GM12878 (cell line): ENCODE measurements around the gene P4HA2. TPM values are rescaled to one million over a fixed set of nuclear protein-coding genes. Genes with fewer than 3 reads are reported as not detected.

ENCODE experiments used
- ATAC-seq: fragments of 200-7000 bp; cut with Tn5 transposase; 3 replicates; pipeline ENCODE4 v1.9.1; 2020; ENCODE audit warnings: mild to moderate bottlenecking, moderate library complexity
- BruUV-seq: library from RNA; stranded (reverse); fragments of 400-500 nt; replicated peaks from 2 replicates; lab custom pipeline; 2021; lab: Mats Ljungman, UMichigan
- CTCF ChIA-PET: fragments of 300-600 bp; sonication (Branson Sonifier 250); formaldehyde crosslinking; extraction: SDS; loops from one replicate; lab custom pipeline; 2021; ENCODE audit warnings: inconsistent platforms; lab: Yijun Ruan, JAX
- POLR2A ChIA-PET: fragments of 350-600 bp; formaldehyde crosslinking; extraction: SDS; loops from one replicate; lab custom pipeline; 2021; ENCODE audit warnings: inconsistent platforms; lab: Charles Lee
- RAD21 ChIA-PET: fragments of 300-600 bp; sonication (Branson Sonifier 250); formaldehyde crosslinking; loops from one replicate; lab custom pipeline; 2023; ENCODE audit warnings: antibody characterized with exemption; ENCODE audit not compliant: unreplicated experiment; lab: Charles Lee
- SMC1A ChIA-PET: fragments of 300-600 bp; sonication (Branson Sonifier 250); formaldehyde crosslinking; loops from one replicate; lab custom pipeline; 2023; ENCODE audit not compliant: unreplicated experiment, uncharacterized antibody; lab: Charles Lee
- DNase-seq: peaks from one replicate; pipeline ENCODE4 v3.0.0-alpha.2; 2011; ENCODE audit warnings: low read depth, low spot score
- FAIRE-seq: peaks from 3 replicates; lab custom pipeline; 2011; peaks lifted over from hg19 to GRCh38; lab: Jason Lieb, UNC
- H2AFZ ChIP-seq: 2 replicates; pipeline ENCODE4 v1.6.0; 2011; ENCODE audit warnings: low read depth, low read length, control low read depth; ENCODE audit not compliant: control insufficient read depth
- H3K27ac ChIP-seq: 2 replicates; pipeline ENCODE4 v1.5.1; 2011; ENCODE audit warnings: control low read depth; ENCODE audit not compliant: control insufficient read depth, insufficient read depth
- H3K27me3 ChIP-seq, 2 experiments: replicated peaks in 1 of 2; 2 replicates each; pipeline versions ENCODE4 v1.6.0 to v1.6.1; 2011; ENCODE audit warnings: low read length in 1 of 2; ENCODE audit not compliant: control insufficient read depth in 2 of 2, insufficient read depth in 2 of 2
- H3K36me3 ChIP-seq, 2 experiments: 2 replicates each; pipeline ENCODE4 v1.5.1; 2011; ENCODE audit warnings: low read length in 1 of 2; ENCODE audit not compliant: control insufficient read depth in 2 of 2, insufficient read depth in 2 of 2
- H3K4me1 ChIP-seq: 2 replicates; pipeline ENCODE4 v1.6.1; 2011; ENCODE audit warnings: mild to moderate bottlenecking, low read length, moderate library complexity, mixed read lengths; ENCODE audit not compliant: control insufficient read depth, insufficient read depth
- H3K4me2 ChIP-seq: 2 replicates; pipeline ENCODE4 v1.6.0; 2011; ENCODE audit warnings: control low read depth; ENCODE audit not compliant: control insufficient read depth, insufficient read depth
- H3K4me3 ChIP-seq: fragments of 200-600 bp; sonication (generic); 2 replicates; pipeline ENCODE4 v1.5.1; 2016
- H3K79me2 ChIP-seq: 2 replicates; pipeline ENCODE4 v1.6.0; 2011; ENCODE audit warnings: low read length; ENCODE audit not compliant: control insufficient read depth, insufficient read depth
- H3K9ac ChIP-seq: 2 replicates; pipeline ENCODE4 v1.8.0; 2011; ENCODE audit warnings: low read length, control low read depth, mixed read lengths; ENCODE audit not compliant: control insufficient read depth, insufficient read depth
- H3K9me3 ChIP-seq: replicated peaks from 3 replicates; pipeline ENCODE4 v1.5.1; 2011; ENCODE audit warnings: mild to moderate bottlenecking, low read length; ENCODE audit not compliant: control insufficient read depth, insufficient read depth
- H4K20me1 ChIP-seq: 2 replicates; pipeline ENCODE4 v1.6.0; 2011; ENCODE audit not compliant: control insufficient read depth, insufficient read depth
- EZH2 ChIP-seq: IDR thresholded peaks from 2 replicates; pipeline ENCODE4 v1.6.1; 2012; ENCODE audit warnings: low read depth, mild to moderate bottlenecking, control low read depth, inconsistent platforms, low read length, borderline replicate concordance; ENCODE audit not compliant: control insufficient read depth
- IKZF2 ChIP-seq, 2 experiments: fragments of 450-650 bp; IDR thresholded peaks; 2 replicates each; pipeline ENCODE4 v1.6.1; 2017; ENCODE audit warnings: mild to moderate bottlenecking in 2 of 2, moderate library complexity in 2 of 2
- KLF5 ChIP-seq: fragments of 450-650 bp; IDR thresholded peaks from 2 replicates; pipeline ENCODE4 v1.6.1; 2014; ENCODE audit warnings: mild to moderate bottlenecking; ENCODE audit not compliant: partially characterized antibody
- NFIC ChIP-seq: IDR thresholded peaks from 2 replicates; pipeline ENCODE4 v1.6.1; 2012; ENCODE audit warnings: low read depth, mild to moderate bottlenecking, inconsistent platforms, low read length, moderate library complexity
- POLR2A ChIP-seq: IDR thresholded peaks from 2 replicates; pipeline ENCODE4 v1.6.1; 2011; ENCODE audit warnings: low read depth, mild to moderate bottlenecking, low read length
- RAD51 ChIP-seq: fragments of 450-650 bp; IDR thresholded peaks from 2 replicates; pipeline ENCODE4 v1.6.1; 2016; ENCODE audit warnings: moderate library complexity, mild to moderate bottlenecking, inconsistent platforms
- RB1 ChIP-seq: fragments of 450-650 bp; formaldehyde crosslinking; IDR thresholded peaks from 2 replicates; pipeline ENCODE4 v1.6.1; 2017; ENCODE audit warnings: mild to moderate bottlenecking, borderline replicate concordance
- RFX5 ChIP-seq: IDR thresholded peaks from 2 replicates; pipeline ENCODE4 v1.6.1; 2011; ENCODE audit warnings: low read depth, low read length, improper control_type of control experiment
- SMAD1 ChIP-seq: fragments of 450-650 bp; IDR thresholded peaks from 2 replicates; pipeline ENCODE4 v1.6.1; 2018; ENCODE audit warnings: mild to moderate bottlenecking, low read depth; ENCODE audit not compliant: partially characterized antibody
- TAF1 ChIP-seq: IDR thresholded peaks from 2 replicates; pipeline ENCODE4 v1.6.1; 2011; ENCODE audit warnings: mild to moderate bottlenecking, low read depth, low read length, borderline replicate concordance
- ZBTB33 ChIP-seq: fragments of 450-650 bp; IDR thresholded peaks from 2 replicates; pipeline ENCODE4 v1.6.1; 2017; ENCODE audit warnings: mild to moderate bottlenecking
- ZNF207 ChIP-seq: fragments of 450-650 bp; IDR thresholded peaks from 2 replicates; pipeline ENCODE4 v1.6.1; 2014; ENCODE audit warnings: antibody characterized with exemption, mild to moderate bottlenecking, borderline replicate concordance
- ZNF592 ChIP-seq: fragments of 450-650 bp; IDR thresholded peaks from 2 replicates; pipeline ENCODE4 v1.6.1; 2017; ENCODE audit warnings: mild to moderate bottlenecking, moderate library complexity
- ZZZ3 ChIP-seq: IDR thresholded peaks from 2 replicates; pipeline ENCODE4 v1.6.1; 2011; ENCODE audit warnings: low read depth; ENCODE audit not compliant: control insufficient read depth, insufficient read length
- WGBS: methylation state at CpG from one replicate; pipeline ENCODE4 v1.1.6; 2016; ENCODE audit warnings: low lambda C conversion rate; ENCODE audit not compliant: insufficient replicate concordance, insufficient coverage; ENCODE audit errors: missing lambda C conversion rate; 5-methylcytosine and 5-hydroxymethylcytosine counted together
- in situ Hi-C: fragments of 300-500 bp; cut with MboI; formaldehyde crosslinking; loops from 9 replicates; pipeline ENCODE4 v1.14.3; 2018; ENCODE audit warnings: mixed read lengths
- intact Hi-C: fragments of 100-400 bp; cut with micrococcal nuclease; formaldehyde crosslinking; loops from one replicate; pipeline ENCODE4 v1.14.2; 2022; ENCODE audit not compliant: unreplicated experiment
- polyA plus RNA-seq, 11 experiments: library from polyadenylated mRNA; depleted of rRNA in 4 of 11; unstranded in 6 of 11; stranded (reverse) in 5 of 11; fragments of >200 nt; fragmentation: Nextera tagmentation in 4 of 11; fragmentation: Illumina TruSeq in 1 of 11; extraction: Ambion mirVana in 4 of 11; extraction: Trizol in 1 of 11; gene quantifications; 1 replicate in 1 of 11; 2 replicates in 10 of 11; pipeline versions ENCODE4 v1.2.1 to v1.2.3, GENCODE V29; 2011 to 2016; ENCODE audit warnings: inconsistent platforms in 2 of 11, missing spikeins in 2 of 11, low read depth in 1 of 11
- total RNA-seq, 4 experiments: library from RNA; depleted of rRNA in 3 of 4; stranded (reverse); fragments of >200 nt in 3 of 4; fragmentation: Illumina TruSeq in 1 of 4; extraction: Trizol in 1 of 4; gene quantifications; 2 replicates each; pipeline versions ENCODE4 v1.2.1 to v1.2.3, GENCODE V29; 2013 to 2021
- TF ChIP-seq, protein P1 (sequence below): fragments of 450-650 bp; IDR thresholded peaks from 2 replicates; pipeline ENCODE4 v1.6.1; 2016; ENCODE audit warnings: mild to moderate bottlenecking, moderate library complexity, borderline replicate concordance

P4HA2 gene
- total and polyA plus RNA-seq, 10 of the 15 experiments (the other 5 are each of a cell fraction or from before 2014, with no cell fraction given): 4.7 to 10.9 (median 7.5) TPM

- no peaks in the 10 kb centered on the region for H3K79me2 ChIP-seq
- FAIRE-seq: no peak
- SMC1A ChIA-PET: interaction anchor here (0.7 to 1.7 kb wide), 8 partner anchors 13 to 116 kb away, joined by 3 to 6 read pairs (median 3); no protein-coding TSS in a partner anchor
- no peak overlapping the region for H2AFZ ChIP-seq
- no peaks in the 10 kb centered on the region for H3K9me3 ChIP-seq
- ATAC-seq: no peak
- H3K4me2 ChIP-seq: no peak overlapping the region
- RAD21 ChIA-PET: interaction anchor here (1.0 to 1.3 kb wide), 4 partner anchors 60 to 114 kb away, joined by 3 to 5 read pairs (median 4); no protein-coding TSS in a partner anchor
- H3K36me3 ChIP-seq: no peaks in the 10 kb centered on the region
- intact Hi-C loops: loop anchor here (1.0 kb wide), 2 partner anchors 74 to 112 kb away; no protein-coding TSS in a partner anchor
- BruUV-seq: no TSS peak
- peaks cover 11% of the 10 kb centered on the region for H3K4me1 ChIP-seq
- no peak overlapping the region for H3K27ac ChIP-seq
- in situ Hi-C loops: no loop called here
- CTCF ChIA-PET: interaction anchor here (0.9 to 6.4 kb wide), 7 partner anchors 10 to 125 kb away, joined by 3 to 52 read pairs (median 4); no protein-coding TSS in a partner anchor
- no peaks in the 10 kb centered on the region for H3K27me3 ChIP-seq
- no peak overlapping the region for H3K9ac ChIP-seq
- POLR2A ChIA-PET: no interaction called here
- no peak for DNase-seq
- no peaks in the 10 kb centered on the region for H4K20me1 ChIP-seq
- H3K4me3 ChIP-seq: no peak overlapping the region
- WGBS: 96% methylated on average over 6 of the region's 6 CpGs
- TF ChIP-seq ZNF592 (no peak), ZBTB33 (no peak), POLR2A (no peak), KLF5 (no peak), RB1 (no peak), EZH2 (no peak), IKZF2 (IDR thresholded peaks at IDR 0.05) (no peak), SMAD1 (no peak), ZNF207 (no peak), RAD51 (no peak), RFX5 (no peak), TAF1 (no peak), NFIC (no peak), ZZZ3 (no peak)
- TF ChIP-seq, protein P1, sequence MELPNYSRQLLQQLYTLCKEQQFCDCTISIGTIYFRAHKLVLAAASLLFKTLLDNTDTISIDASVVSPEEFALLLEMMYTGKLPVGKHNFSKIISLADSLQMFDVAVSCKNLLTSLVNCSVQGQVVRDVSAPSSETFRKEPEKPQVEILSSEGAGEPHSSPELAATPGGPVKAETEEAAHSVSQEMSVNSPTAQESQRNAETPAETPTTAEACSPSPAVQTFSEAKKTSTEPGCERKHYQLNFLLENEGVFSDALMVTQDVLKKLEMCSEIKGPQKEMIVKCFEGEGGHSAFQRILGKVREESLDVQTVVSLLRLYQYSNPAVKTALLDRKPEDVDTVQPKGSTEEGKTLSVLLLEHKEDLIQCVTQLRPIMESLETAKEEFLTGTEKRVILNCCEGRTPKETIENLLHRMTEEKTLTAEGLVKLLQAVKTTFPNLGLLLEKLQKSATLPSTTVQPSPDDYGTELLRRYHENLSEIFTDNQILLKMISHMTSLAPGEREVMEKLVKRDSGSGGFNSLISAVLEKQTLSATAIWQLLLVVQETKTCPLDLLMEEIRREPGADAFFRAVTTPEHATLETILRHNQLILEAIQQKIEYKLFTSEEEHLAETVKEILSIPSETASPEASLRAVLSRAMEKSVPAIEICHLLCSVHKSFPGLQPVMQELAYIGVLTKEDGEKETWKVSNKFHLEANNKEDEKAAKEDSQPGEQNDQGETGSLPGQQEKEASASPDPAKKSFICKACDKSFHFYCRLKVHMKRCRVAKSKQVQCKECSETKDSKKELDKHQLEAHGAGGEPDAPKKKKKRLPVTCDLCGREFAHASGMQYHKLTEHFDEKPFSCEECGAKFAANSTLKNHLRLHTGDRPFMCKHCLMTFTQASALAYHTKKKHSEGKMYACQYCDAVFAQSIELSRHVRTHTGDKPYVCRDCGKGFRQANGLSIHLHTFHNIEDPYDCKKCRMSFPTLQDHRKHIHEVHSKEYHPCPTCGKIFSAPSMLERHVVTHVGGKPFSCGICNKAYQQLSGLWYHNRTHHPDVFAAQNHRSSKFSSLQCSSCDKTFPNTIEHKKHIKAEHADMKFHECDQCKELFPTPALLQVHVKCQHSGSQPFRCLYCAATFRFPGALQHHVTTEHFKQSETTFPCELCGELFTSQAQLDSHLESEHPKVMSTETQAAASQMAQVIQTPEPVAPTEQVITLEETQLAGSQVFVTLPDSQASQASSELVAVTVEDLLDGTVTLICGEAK: no peak
These were observed 49.9 kb downstream of the P4HA2 start for GRCh38 chr5:132177691-132178149.
